PC-3 (cell line): Measurements from ENCODE around the gene ACSBG1. TPM values are rescaled to one million over a fixed set of nuclear protein-coding genes. Genes with fewer than 3 reads are reported as not detected.

ENCODE experiments used
- ATAC-seq: fragments of 200-7000 bp; cut with Tn5 transposase; 2 replicates; pipeline ENCODE4 v1.9.1; 2020; ENCODE audit warnings: mild to moderate bottlenecking, moderate library complexity
- BruUV-seq: library from RNA; stranded (reverse); fragments of 400-500 nt; replicated peaks from 2 replicates; lab custom pipeline; 2021; lab: Mats Ljungman, UMichigan
- CTCF ChIA-PET: fragments of 300-600 bp; sonication (Branson Sonifier 250); formaldehyde crosslinking; loops from one replicate; lab custom pipeline; 2022; ENCODE audit warnings: antibody characterized with exemption; lab: Charles Lee
- POLR2A ChIA-PET: fragments of 300-600 bp; sonication (Branson Sonifier 250); formaldehyde crosslinking; loops from one replicate; lab custom pipeline; 2022; ENCODE audit warnings: antibody characterized with exemption; ENCODE audit not compliant: unreplicated experiment; lab: Charles Lee
- DNase-seq: peaks from one replicate; pipeline ENCODE4 v3.0.0-alpha.2; 2015
- H2AFZ ChIP-seq: fragments of 300-600 bp; sonication (generic); 2 replicates; pipeline ENCODE4 v1.6.0; 2016; ENCODE audit warnings: antibody characterized with exemption, low read length
- H3F3A ChIP-seq: fragments of 300-600 bp; sonication (generic); one replicate; pipeline ENCODE4 v1.6.0; 2017; ENCODE audit warnings: antibody characterized with exemption, low read length, control low read depth, mild to moderate bottlenecking; ENCODE audit not compliant: unreplicated experiment
- H3K27ac ChIP-seq: fragments of 300-600 bp; sonication (generic); 2 replicates; pipeline ENCODE4 v1.5.1; 2016; ENCODE audit warnings: mild to moderate bottlenecking, low read length
- H3K27me3 ChIP-seq: fragments of 300-600 bp; sonication (generic); 2 replicates; pipeline ENCODE4 v1.6.1; 2016; ENCODE audit warnings: low read length, mixed read lengths
- H3K36me3 ChIP-seq: fragments of 300-600 bp; sonication (generic); 2 replicates; pipeline ENCODE4 v1.6.1; 2016; ENCODE audit warnings: low read depth, mixed run types, low read length, mixed read lengths
- H3K4me1 ChIP-seq: fragments of 300-600 bp; sonication (generic); 2 replicates; pipeline ENCODE4 v1.5.1; 2016; ENCODE audit warnings: low read length; ENCODE audit not compliant: insufficient read depth
- H3K4me2 ChIP-seq: fragments of 300-600 bp; sonication (generic); 2 replicates; pipeline ENCODE4 v1.6.0; 2016; ENCODE audit warnings: low read length
- H3K4me3 ChIP-seq: fragments of 300-600 bp; sonication (generic); 2 replicates; pipeline ENCODE4 v1.5.1; 2016; ENCODE audit warnings: mild to moderate bottlenecking, low read length, mixed read lengths
- H3K79me2 ChIP-seq: fragments of 300-600 bp; sonication (generic); 2 replicates; pipeline ENCODE4 v1.6.1; 2017; ENCODE audit warnings: low read length, mixed read lengths
- H3K9ac ChIP-seq: fragments of 300-600 bp; sonication (generic); 2 replicates; pipeline ENCODE4 v1.6.0; 2016; ENCODE audit warnings: mild to moderate bottlenecking, low read length
- H3K9me2 ChIP-seq: fragments of 300-600 bp; sonication (generic); replicated peaks from 2 replicates; pipeline ENCODE4 v1.6.1; 2016; ENCODE audit warnings: mixed run types, low read length, mixed read lengths
- H3K9me3 ChIP-seq: fragments of 300-600 bp; sonication (generic); 2 replicates; pipeline ENCODE4 v1.6.1; 2016; ENCODE audit warnings: low read length, mixed read lengths
- H4K20me1 ChIP-seq: fragments of 300-600 bp; sonication (generic); 2 replicates; pipeline ENCODE4 v1.6.1; 2016; ENCODE audit warnings: low read length, mixed read lengths
- EZH2 ChIP-seq: fragments of 300-600 bp; sonication (generic); IDR thresholded peaks from one replicate; pipeline ENCODE4 v1.6.1; 2017; ENCODE audit warnings: antibody characterized with exemption, mild to moderate bottlenecking, low read length; ENCODE audit not compliant: unreplicated experiment
- EZH2phosphoT487 ChIP-seq: fragments of 300-600 bp; sonication (generic); IDR thresholded peaks from 2 replicates; pipeline ENCODE4 v1.6.1; 2018; ENCODE audit warnings: mild to moderate bottlenecking, antibody characterized with exemption, low read length, borderline replicate concordance
- intact Hi-C: fragments of 100-400 bp; cut with micrococcal nuclease; formaldehyde crosslinking; loops from 2 replicates; pipeline ENCODE4 v1.9.0; 2023
- total RNA-seq: library from RNA; depleted of rRNA; stranded (reverse); fragments of >200 nt; gene quantifications from 2 replicates; pipeline ENCODE4 v1.2.3, GENCODE V29; 2014; rRNA removed
- TF ChIP-seq, protein P1 (sequence below): fragments of 300-600 bp; sonication (generic); conservative IDR thresholded peaks from 2 replicates; pipeline ENCODE4 v1.5.1; 2017; ENCODE audit warnings: antibody characterized with exemption, low read depth, mild to moderate bottlenecking, low read length

Gene ACSBG1
- total RNA-seq, 1 experiment from 2014 or later = 0.36 TPM

DNA sequence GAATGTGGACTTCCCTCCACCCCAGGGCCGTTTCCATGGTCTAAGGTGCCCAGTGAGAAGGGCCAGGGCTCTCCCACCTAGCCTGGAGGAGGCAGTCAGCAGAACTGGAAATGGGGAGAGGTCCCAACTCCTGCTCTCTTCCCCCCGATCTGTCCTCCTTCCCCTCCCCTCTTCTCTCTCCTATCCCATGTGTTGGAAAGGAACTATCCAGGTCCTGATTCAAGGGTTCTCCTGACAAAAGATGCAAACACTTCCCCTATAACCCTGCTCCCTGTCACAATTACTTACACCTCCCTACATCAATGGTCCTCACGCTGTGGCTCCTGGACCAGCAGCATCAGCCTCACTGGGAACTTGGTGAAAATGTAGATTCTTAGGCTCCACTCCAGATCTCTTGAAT is 109.1 kb downstream of the ACSBG1 start:
- Histone ChIP-seq H3F3A (no peaks in the 10 kb centered on the region), H2AFZ (no peak overlapping the region), H3K4me3 (no peak overlapping the region), H3K27ac (no peak overlapping the region), H4K20me1 (no peaks in the 10 kb centered on the region), H3K4me2 (no peak overlapping the region), H3K9me2 (no peaks in the 10 kb centered on the region), H3K36me3 (no peaks in the 10 kb centered on the region), H3K4me1 (peaks cover 16% of the 10 kb centered on the region; the same call in 1 of the 2 replicates), H3K27me3 (no peaks in the 10 kb centered on the region), H3K79me2 (no peaks in the 10 kb centered on the region), H3K9me3 (no peaks in the 10 kb centered on the region), H3K9ac (no peak overlapping the region)
- ChIA-PET CTCF (no interaction called here), POLR2A (no interaction called here)
- intact Hi-C loops = no loop called here
- ATAC-seq (no peak), DNase-seq (no peak)
- TF ChIP-seq, protein P1, sequence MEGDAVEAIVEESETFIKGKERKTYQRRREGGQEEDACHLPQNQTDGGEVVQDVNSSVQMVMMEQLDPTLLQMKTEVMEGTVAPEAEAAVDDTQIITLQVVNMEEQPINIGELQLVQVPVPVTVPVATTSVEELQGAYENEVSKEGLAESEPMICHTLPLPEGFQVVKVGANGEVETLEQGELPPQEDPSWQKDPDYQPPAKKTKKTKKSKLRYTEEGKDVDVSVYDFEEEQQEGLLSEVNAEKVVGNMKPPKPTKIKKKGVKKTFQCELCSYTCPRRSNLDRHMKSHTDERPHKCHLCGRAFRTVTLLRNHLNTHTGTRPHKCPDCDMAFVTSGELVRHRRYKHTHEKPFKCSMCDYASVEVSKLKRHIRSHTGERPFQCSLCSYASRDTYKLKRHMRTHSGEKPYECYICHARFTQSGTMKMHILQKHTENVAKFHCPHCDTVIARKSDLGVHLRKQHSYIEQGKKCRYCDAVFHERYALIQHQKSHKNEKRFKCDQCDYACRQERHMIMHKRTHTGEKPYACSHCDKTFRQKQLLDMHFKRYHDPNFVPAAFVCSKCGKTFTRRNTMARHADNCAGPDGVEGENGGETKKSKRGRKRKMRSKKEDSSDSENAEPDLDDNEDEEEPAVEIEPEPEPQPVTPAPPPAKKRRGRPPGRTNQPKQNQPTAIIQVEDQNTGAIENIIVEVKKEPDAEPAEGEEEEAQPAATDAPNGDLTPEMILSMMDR = no peak
- TF ChIP-seq EZH2 (no peak), EZH2phosphoT487 (no peak)
- BruUV-seq = no TSS peak

DNA sequence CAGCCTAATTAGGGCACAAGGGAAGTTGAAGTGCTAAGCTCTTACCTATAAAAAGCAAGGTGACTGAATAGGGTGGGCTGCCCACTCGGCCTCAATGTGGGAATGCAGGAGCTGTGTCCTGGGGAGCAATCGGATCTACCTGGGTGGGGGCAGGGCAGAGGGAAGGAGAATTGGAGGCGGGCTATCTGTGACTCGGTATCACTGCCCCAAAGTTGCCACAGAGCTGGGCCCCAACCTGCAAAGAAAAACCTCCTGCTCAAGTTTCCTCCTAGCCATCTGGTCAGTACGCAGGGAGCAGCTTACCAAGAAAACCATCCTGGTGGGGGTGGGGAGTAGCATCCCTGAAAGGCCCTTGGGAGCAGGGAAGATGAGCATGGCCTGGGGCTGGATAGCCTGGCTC is 113.8 kb downstream of the ACSBG1 start:
- intact Hi-C loops = no loop called here
- no peaks in the 10 kb centered on the region for H3K27me3 ChIP-seq
- H3K79me2 ChIP-seq = no peaks in the 10 kb centered on the region
- BruUV-seq = no TSS peak
- H3K4me2 ChIP-seq = no peak overlapping the region
- no peak overlapping the region for H2AFZ ChIP-seq
- no peak for ATAC-seq
- TF ChIP-seq EZH2phosphoT487 (no peak), EZH2 (no peak)
- TF ChIP-seq, protein P1 = no peak
- DNase-seq = no peak
- no peaks in the 10 kb centered on the region for H3K9me3 ChIP-seq
- no peak overlapping the region for H3K27ac ChIP-seq
- H3K4me1 ChIP-seq = no peaks in the 10 kb centered on the region
- no peaks in the 10 kb centered on the region for H3F3A ChIP-seq
- H3K4me3 ChIP-seq = no peak overlapping the region
- no peaks in the 10 kb centered on the region for H4K20me1 ChIP-seq
- no peaks in the 10 kb centered on the region for H3K36me3 ChIP-seq
- CTCF ChIA-PET = no interaction called here
- H3K9ac ChIP-seq = no peak overlapping the region
- no peaks in the 10 kb centered on the region for H3K9me2 ChIP-seq
- POLR2A ChIA-PET = no interaction called here

Other genes with a start within 250 kb of the ACSBG1 start
- gene TBC1D2B, start 156.9 kb downstream of the ACSBG1 start, total RNA-seq = 12.6 and 19.0 TPM in 2 replicates
- not detected in 2 replicates for gene SH2D7, start 142.0 kb downstream of the ACSBG1 start, total RNA-seq
- 7.3 and 10.4 TPM in 2 replicates for gene CIB2, start 103.1 kb downstream of the ACSBG1 start, total RNA-seq
- 55.0 and 78.8 TPM in 2 replicates for gene IDH3A, start 85.2 kb downstream of the ACSBG1 start, total RNA-seq
- 1.3 and 5.4 TPM in 2 replicates for gene DNAJA4, start 30.0 kb upstream of the ACSBG1 start, total RNA-seq
- 54.7 and 56.1 TPM in 2 replicates for gene SKIC8, start 65.0 kb upstream of the ACSBG1 start, total RNA-seq
- gene CRABP1, start 105.8 kb upstream of the ACSBG1 start, total RNA-seq = not detected in 2 replicates
- gene IREB2, start 203.7 kb upstream of the ACSBG1 start, total RNA-seq = 6.5 and 9.0 TPM in 2 replicates